IPS-NIHi7 (cell line): ENCODE data around the gene PLEKHM2.

Experiments
- DNase-seq: peaks from one replicate; pipeline ENCODE4 v3.0.0; 2012; ENCODE audit warnings: mixed read lengths; ENCODE audit errors: extremely low spot score

PLEKHM2 gene

GRCh38 chr1:15702722-15703550 is 18.8 kb downstream of the PLEKHM2 start:
- peak; percentile 67 for DNase-seq

DNA sequence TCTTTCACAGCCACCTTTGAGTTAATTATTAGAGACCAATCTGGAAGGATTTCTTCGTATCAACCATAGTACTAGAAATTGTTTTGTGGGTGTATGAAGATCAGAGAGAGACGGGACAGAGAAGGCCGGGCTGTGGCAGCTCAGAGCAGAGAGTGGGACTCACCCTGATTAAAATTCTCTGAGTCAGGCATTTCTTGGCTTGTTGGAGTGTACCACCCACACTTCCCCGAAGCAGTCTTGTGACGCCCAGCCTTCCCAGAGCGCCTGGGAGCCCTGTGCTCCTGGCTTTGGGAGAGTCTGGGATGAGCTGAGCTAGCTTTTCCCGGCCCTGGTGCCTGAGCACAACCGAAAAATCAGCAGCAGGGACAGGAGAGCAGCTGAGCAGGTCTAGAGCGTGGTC is 19.4 kb downstream of the PLEKHM2 start:
- no peak for DNase-seq

GRCh38 chr1:15704526-15705183 is 20.5 kb downstream of the PLEKHM2 start:
- DNase-seq, result no peak

- no peak for DNase-seq
These were observed 21.1 kb downstream of the PLEKHM2 start for GRCh38 chr1:15705184-15705566.

DNA sequence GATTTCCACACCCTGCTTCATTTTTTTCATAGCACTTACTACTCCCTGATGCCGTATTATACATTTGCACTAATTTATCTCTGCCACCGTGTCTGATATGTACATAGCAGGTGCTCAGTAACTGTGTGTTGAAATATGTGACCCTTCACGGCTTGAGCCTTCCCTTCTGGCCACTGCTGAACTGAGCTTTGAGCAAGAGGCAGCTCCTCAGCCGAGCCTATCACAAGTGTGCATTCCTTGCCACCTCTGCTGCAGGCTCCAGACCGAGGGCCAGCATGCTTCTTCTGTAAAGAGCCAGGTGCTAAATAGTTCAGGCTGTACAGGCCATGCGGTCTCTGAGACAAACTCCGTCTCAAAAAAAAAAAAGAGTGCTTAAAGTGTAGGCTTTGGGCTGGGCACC is 22.6 kb downstream of the PLEKHM2 start:
- DNase-seq, result no peak

- no peak for DNase-seq
These were observed 23.3 kb downstream of the PLEKHM2 start for GRCh38 chr1:15707239-15707925.

GRCh38 chr1:15708486-15709137 is 24.5 kb downstream of the PLEKHM2 start:
- no peak for DNase-seq

GRCh38 chr1:15709226-15709625 is 25.1 kb downstream of the PLEKHM2 start:
- DNase-seq, result no peak

- DNase-seq, result no peak
These were observed 28.0 kb downstream of the PLEKHM2 start for GRCh38 chr1:15712168-15712567.

DNA sequence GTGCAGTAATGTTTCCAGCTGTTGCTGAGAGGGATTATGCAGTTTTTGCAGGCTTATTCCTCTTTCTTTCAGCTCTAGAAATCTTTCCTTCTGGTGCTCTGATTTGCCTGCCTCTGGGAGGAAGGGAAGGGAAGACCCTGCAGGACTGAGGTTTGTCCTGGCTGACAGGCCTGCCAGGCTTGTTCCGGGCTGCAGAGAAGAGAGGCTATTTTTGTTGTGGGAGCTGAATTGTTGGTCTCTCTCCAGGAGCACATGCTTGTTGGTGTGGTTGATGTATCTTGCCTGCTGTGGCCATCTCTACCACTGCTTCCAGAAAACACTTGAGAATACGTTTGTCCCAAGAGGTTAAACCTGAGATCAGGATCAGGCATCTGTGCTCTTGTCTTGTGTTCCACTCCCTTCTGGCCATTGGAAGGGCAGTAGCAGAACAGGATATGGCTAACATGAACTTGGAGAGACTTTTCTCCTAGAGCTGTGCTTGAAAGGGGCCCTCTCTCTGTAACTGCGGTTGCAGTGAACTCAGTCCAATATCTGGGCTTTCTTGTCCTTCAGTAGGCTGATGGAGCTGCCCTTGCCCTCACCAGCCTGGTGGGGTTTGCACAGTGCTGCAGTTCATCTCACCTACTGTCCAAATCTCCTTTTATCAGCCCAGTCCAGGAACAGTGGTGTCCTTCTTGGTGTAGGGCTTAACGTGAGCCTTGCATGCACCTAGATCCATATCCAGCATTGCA is 30.5 kb downstream of the PLEKHM2 start:
- no peak for DNase-seq

DNA sequence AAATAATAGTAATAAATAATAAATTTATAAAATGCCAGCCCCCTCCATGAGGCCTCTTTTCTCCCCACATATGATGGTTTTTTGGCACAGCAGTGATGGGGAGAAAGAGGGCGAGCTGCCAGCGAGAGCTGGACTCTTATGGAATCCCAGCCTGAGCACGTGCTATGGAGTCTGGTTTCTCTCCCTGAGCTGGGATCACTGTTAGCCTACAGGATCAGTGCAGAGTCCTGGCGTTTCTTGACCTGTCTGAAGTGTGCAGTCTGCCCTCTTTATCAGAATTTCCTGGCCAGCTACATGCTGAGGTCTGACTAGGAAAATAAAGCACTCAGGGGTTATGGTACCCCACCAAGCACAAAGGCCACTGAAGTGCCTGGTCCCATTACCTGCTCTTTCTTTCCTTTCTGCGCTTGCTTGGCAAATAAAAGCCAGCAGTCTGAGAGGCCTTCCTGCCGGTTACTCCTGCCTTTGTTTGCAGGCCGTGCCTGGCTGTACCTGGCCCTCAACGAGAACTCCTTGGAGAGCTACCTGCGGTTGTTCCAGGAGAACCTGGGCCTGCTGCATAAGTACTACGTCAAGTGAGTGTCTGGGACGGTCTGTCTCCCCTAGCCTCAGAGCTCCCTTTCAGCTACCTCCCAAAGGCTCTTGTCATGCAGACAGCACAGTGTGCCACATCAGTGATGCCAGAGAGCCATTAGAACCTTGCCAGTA is 33.5 kb downstream of the PLEKHM2 start:
- no peak for DNase-seq

DNA sequence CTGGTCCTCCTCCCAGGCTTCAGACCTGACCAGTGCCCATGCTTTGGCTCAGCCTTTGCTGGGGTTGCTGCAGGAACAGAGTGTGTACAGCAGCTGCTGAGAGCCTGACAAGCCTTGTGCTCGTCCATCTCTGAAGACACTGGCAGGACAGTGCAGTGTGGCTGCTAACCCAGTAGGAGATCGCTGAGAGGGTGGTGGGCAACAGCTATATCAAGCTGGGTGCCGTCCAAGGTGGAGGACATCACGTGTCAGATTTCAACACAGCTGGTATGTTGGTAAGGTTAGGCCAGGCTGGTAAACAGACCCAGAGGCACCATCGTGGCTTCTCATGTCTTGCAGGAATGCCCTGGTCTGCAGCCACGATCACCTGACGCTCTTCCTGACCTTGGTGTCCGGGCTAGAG is 34.1 kb downstream of the PLEKHM2 start:
- no peak for DNase-seq

GRCh38 chr1:15719381-15720120 is 35.4 kb downstream of the PLEKHM2 start:
- DNase-seq, result no peak

- no peak for DNase-seq
These were observed 36.7 kb downstream of the PLEKHM2 start for GRCh38 chr1:15720861-15721260.

DNA sequence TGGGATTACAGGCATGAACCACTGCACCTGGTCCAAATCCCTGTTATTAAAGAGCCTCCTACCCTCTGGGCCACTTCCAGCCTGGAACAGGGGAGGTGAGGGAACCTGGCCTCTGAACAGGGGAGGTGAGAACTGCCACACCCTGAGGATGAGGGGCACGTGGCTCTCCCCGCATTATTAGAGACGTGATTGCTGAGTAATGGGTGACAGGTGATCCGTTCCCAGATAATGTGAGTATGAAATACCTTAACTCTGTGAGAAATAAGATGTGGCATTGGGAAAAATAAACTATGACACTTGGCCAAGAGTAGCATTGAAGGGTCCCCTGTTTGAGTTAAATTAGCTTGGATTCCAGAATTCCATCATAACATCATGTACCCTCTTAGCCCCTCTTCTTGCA is 38.3 kb downstream of the PLEKHM2 start:
- no peak for DNase-seq

DNA sequence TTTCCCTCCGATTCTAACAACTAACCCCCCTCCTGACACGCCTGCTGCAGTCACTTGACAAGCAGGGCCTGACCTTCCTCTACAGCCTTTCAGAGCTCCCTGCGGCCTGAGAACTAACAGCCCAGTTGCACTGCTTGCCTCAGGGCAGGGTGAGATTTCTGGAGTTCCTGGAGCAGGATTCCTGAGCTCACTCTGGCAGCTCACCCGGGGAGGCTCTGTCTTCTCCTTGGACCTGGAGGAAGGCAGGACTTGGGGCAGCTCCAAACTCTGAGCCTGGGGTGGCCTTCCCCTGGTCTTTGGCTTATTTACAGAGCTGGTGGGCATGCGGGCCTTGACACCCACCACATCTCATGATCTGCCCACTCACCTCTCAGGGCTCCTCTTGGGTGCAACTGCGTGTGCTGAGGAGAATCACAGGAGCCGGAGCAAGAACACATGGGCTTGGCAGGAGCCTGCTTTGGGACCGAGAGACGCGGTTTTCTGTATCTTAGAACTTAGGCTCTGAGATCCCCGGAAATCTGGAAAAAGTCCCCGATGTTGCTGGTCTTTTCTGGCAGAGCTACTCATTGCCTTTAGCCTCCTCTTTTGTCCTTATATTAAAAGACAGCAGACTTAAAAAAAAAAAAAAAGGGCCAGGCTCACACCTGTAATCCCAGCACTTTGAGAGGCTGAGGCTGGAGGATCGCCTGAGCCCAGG is 38.9 kb downstream of the PLEKHM2 start:
- DNase-seq, result no peak

DNA sequence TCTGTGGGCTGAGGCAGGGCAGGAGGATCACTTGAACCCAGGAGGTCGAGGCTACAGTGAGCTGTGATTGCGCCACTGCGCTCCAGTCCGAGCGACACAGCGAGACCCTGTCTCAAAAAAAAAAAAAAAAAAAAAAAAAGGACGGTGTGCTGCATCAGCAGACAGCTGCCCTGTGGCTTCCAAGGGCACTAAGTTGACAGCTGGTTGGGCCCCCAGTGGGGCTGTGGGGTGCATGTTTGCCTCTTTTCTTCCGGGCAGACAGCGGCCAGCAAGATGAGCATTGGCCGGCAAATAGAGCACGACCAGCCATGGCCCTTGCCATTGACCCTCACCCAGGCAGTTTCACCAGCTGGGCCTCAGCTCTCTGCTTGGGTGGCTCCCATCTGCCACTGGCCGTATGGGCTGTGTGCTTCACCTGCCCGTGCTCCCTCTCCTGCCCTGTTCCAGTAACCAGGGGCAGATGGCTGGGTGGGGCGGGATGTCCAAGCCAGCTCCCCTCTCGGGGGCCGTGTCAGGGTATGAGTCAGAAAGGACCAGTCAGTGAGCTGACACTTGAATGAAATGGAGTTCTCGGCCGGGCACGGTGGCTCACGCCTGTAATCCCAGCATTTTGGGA is 39.6 kb downstream of the PLEKHM2 start:
- DNase-seq, result no peak

DNA sequence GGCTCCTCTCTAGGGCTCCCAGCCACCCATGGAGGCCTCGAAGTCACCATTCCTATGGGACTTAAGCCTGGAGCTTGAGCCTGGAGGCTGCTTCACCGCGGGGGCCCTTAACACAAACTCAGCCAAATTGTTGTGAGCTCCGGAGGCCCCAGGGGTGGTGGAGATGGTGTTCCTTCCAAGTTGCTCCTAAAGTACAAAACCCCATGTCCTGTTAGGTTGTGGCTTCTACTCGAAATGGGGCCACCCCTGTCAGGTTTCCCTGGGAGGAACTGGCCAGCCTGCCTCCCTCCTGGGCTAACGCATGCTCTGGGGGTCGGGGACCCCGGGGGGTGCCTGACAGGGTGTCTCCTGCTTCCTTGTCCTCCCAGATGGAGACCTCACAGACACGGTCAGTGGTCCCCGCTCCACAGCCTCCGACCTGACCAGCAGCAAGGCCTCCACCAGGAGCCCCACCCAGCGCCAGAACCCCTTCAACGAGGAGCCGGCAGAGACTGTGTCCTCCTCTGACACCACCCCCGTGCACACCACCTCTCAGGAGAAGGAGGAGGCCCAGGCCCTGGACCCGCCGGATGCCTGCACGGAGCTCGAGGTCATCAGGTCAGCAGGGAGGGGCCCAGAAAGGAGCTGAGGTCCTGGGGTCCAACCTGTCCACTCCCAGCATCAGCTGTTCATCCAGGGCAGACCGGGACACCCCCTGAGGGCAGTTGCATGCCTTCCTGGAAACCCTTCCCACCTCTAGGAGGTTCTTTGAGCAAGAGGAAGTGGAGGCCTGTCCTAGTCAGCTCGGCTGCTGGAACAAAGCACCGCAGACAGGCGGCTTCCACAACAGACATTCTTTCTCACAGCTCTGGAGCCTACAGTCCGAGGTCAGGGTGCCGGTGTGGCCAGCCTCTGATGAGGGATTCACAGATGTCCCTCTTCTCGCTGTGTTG is 41.1 kb downstream of the PLEKHM2 start:
- DNase-seq, result no peak
